SW 1271 (cell line): ENCODE data around the gene RAI1.
"Not testable (repeated sequence)": the region's sequence is repeated elsewhere in the genome, so short reads cannot be mapped to it uniquely, and the experiment has no call there.

Experiments
- DNase-seq, 2 experiments: peaks; one replicate each; lab custom pipeline; 2025; lab: John Stamatoyannopoulos, UW

The RAI1 gene

GRCh38 chr17:17665255-17665654 lies 16.0 kb upstream of the RAI1 start:
- no peak for DNase-seq

GRCh38 chr17:17666111-17666714 lies 15.0 kb upstream of the RAI1 start:
- no peak for DNase-seq

GRCh38 chr17:17667231-17667630 lies 14.0 kb upstream of the RAI1 start:
- DNase-seq = no peak

GRCh38 chr17:17667947-17668346 lies 13.3 kb upstream of the RAI1 start:
- DNase-seq = no peak

GRCh38 chr17:17668358-17668757 lies 12.9 kb upstream of the RAI1 start:
- no peak for DNase-seq

GRCh38 chr17:17668775-17669579 lies 12.3 kb upstream of the RAI1 start:
- DNase-seq = no peak

- peak in 1 of 2 experiments; percentile 37 for DNase-seq
Observed at GRCh38 chr17:17669580-17670235, 11.6 kb upstream of the RAI1 start.

GRCh38 chr17:17670701-17671305 lies 10.5 kb upstream of the RAI1 start:
- DNase-seq = no peak

- DNase-seq = no peak
Observed at GRCh38 chr17:17671369-17672129, 9.7 kb upstream of the RAI1 start.

GRCh38 chr17:17672453-17673368 lies 8.5 kb upstream of the RAI1 start:
- DNase-seq = no peak

GRCh38 chr17:17675416-17675815 lies 5.8 kb upstream of the RAI1 start:
- DNase-seq = no peak

- DNase-seq = peak in 1 of 2 experiments; percentile 58
Observed at GRCh38 chr17:17675925-17676534, 5.2 kb upstream of the RAI1 start.

GRCh38 chr17:17676752-17677151 lies 4.5 kb upstream of the RAI1 start:
- DNase-seq = no peak

GRCh38 chr17:17677299-17678040 lies 3.8 kb upstream of the RAI1 start:
- DNase-seq = no peak

GRCh38 chr17:17678063-17678699 lies 3.1 kb upstream of the RAI1 start:
- DNase-seq = not testable (repeated sequence)

- no peak for DNase-seq
Observed at GRCh38 chr17:17679243-17679642, 2.0 kb upstream of the RAI1 start.

- no peak for DNase-seq
Observed at GRCh38 chr17:17679748-17680147, 1.5 kb upstream of the RAI1 start.

- no peak for DNase-seq
Observed at GRCh38 chr17:17680477-17681186, 626 bp upstream of the RAI1 start.
